Breast epithelium (tissue), 4 donors: ENCODE measurements around the gene TGFB2. TPM values are rescaled to one million over a fixed set of nuclear protein-coding genes. Genes with fewer than 3 reads are reported as not detected.
A peak's percentile ranks its signal among the peaks of the same experiment; 100 is the strongest.

ENCODE experiments used
- DNase-seq, 2 donors: peaks; one replicate each; pipeline ENCODE4 v3.0.0-alpha.2; 2019; ENCODE audit warnings: low spot score in 2 of 2
- H3K27ac ChIP-seq, 2 donors: fragments of 200-600 bp; sonication (generic) in 1 of 2; one replicate each; pipeline ENCODE4 v1.5.1; 2016 to 2019; ENCODE audit warnings: mild to moderate bottlenecking in 1 of 2
- H3K27me3 ChIP-seq, 2 donors: fragments of 200-600 bp; sonication (generic) in 1 of 2; one replicate each; pipeline versions ENCODE4 v1.5.1 to v1.6.0; 2017 to 2019; ENCODE audit warnings: control low read depth in 1 of 2, mild to moderate bottlenecking in 1 of 2
- H3K36me3 ChIP-seq: fragments of 200-600 bp; one replicate; pipeline ENCODE4 v1.5.1; 2019
- H3K4me1 ChIP-seq, 2 donors: fragments of 200-600 bp; sonication (generic); one replicate each; pipeline ENCODE4 v1.5.1; 2016 to 2019; ENCODE audit warnings: control low read depth in 1 of 2
- H3K4me3 ChIP-seq, 3 donors: fragments of 200-600 bp; sonication (generic); 1 replicate in 2 of 3; 2 replicates in 1 of 3; pipeline ENCODE4 v1.5.1; 2016 to 2019; ENCODE audit warnings: mild to moderate bottlenecking in 3 of 3, moderate library complexity in 2 of 3
- H3K9me3 ChIP-seq, 2 donors: fragments of 200-600 bp; sonication (generic) in 1 of 2; one replicate each; pipeline ENCODE4 v1.5.1; 2016 to 2019; ENCODE audit warnings: control low read depth in 1 of 2
- POLR2A ChIP-seq: fragments of 450-650 bp; IDR thresholded peaks from one replicate; pipeline ENCODE4 v1.6.1; 2016; ENCODE audit warnings: antibody characterized with exemption, mild to moderate bottlenecking, moderate library complexity
- POLR2AphosphoS5 ChIP-seq, 3 donors: sonication (generic); formaldehyde crosslinking; IDR thresholded peaks; one replicate each; pipeline ENCODE4 v1.6.1; 2017; ENCODE audit warnings: antibody characterized with exemption in 3 of 3
- intact Hi-C: fragments of 100-400 bp; cut with DNase I; formaldehyde crosslinking; loops from one replicate; pipeline ENCODE4 v1.15.1; 2023; ENCODE audit warnings: low total_unique reads
- total RNA-seq, 3 donors: library from RNA; depleted of rRNA; stranded (reverse); fragments of >200 nt; gene quantifications; one replicate each; pipeline ENCODE4 v1.1.0, GENCODE V29; 2016
- TF ChIP-seq, protein P1 (sequence below), 3 donors: fragments of 450-650 bp; IDR thresholded peaks; one replicate each; pipeline ENCODE4 v1.5.1; 2016 to 2017; ENCODE audit warnings: antibody characterized with exemption in 3 of 3, mild to moderate bottlenecking in 3 of 3, moderate library complexity in 3 of 3

Gene TGFB2
- total RNA-seq: 10 to 100 TPM in 1 of 3 donors, 1 to 10 TPM in 2; 1.6 to 10.2 (median 9.5) TPM

DNA sequence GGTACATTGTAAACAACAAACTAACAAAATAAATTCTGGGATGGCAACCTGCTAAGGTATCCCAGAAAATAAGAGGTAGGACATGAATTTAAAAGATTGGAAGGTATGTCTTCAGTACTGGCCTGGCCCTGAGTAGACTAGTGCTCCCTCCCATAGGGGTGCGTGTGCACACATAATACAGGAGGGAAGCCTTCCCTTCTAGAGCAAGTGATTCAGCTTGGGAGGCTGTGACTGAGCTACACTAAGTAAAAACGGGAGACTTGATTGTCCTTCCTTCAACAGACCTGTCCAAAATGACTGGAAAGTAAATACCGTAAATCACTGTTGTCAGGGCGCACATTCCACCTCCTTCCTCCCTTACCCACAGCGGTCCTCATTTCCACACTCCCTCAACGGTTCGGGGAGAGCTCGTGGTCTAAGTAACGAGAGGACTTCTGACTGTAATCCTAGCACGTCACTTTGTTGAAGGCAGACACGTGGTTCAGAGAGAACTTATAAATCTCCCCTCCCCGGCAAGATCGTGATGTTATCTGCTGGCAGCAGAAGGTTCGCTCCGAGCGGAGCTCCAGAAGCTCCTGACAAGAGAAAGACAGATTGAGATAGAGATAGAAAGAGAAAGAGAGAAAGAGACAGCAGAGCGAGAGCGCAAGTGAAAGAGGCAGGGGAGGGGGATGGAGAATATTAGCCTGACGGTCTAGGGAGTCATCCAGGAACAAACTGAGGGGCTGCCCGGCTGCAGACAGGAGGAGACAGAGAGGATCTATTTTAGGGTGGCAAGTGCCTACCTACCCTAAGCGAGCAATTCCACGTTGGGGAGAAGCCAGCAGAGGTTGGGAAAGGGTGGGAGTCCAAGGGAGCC is at the start of gene TGFB2:
TSS of gene TGFB2 (plus strand) at position 523 of the 859 bp plus-strand sequence. CDS start 1,366 bp downstream, outside the sequence.
- no peaks in the 10 kb centered on the region for H3K36me3 ChIP-seq
- no peaks in the 10 kb centered on the region for H3K4me1 ChIP-seq
- intact Hi-C loops: no loop called here
- TF ChIP-seq POLR2A (peak; percentile 72), POLR2AphosphoS5 (IDR thresholded peaks at IDR 0.05) (peak; percentile 48 to 90 (median 86))
- TF ChIP-seq, protein P1, sequence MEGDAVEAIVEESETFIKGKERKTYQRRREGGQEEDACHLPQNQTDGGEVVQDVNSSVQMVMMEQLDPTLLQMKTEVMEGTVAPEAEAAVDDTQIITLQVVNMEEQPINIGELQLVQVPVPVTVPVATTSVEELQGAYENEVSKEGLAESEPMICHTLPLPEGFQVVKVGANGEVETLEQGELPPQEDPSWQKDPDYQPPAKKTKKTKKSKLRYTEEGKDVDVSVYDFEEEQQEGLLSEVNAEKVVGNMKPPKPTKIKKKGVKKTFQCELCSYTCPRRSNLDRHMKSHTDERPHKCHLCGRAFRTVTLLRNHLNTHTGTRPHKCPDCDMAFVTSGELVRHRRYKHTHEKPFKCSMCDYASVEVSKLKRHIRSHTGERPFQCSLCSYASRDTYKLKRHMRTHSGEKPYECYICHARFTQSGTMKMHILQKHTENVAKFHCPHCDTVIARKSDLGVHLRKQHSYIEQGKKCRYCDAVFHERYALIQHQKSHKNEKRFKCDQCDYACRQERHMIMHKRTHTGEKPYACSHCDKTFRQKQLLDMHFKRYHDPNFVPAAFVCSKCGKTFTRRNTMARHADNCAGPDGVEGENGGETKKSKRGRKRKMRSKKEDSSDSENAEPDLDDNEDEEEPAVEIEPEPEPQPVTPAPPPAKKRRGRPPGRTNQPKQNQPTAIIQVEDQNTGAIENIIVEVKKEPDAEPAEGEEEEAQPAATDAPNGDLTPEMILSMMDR (IDR thresholded peaks at IDR 0.05): peak in 2 of 3 donors; percentile 5 to 9
- no peaks in the 10 kb centered on the region for H3K9me3 ChIP-seq
- H3K27me3 ChIP-seq: no peaks in the 10 kb centered on the region
- H3K27ac ChIP-seq: peak within 1 kb of the TSS; percentile 85 to 89
- peak in 1 of 2 donors; percentile 42 for DNase-seq
- peak within 1 kb of the TSS; percentile 60 to 86 (median 78) for H3K4me3 ChIP-seq

DNA sequence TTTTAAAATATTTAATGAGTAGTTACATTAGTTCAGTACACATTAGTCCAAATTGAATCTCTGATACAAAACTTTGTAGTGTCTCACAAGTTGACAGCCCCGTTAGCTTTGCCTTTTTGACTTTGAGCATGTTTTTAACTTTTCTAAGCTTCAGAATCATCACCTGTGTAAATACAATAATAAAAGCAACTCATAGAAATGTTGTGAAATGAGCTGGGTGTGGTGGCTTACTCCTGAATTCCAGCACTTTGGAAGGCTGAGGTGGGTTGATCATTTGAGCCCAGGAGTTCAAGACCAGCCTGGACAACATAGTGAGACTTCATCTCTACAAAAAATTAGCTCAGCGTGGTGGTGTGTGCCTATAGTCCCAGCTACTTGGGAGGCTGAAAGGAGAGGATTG is 49.0 kb upstream of the TGFB2 start:
- Histone ChIP-seq H3K4me1 (no peaks in the 10 kb centered on the region), H3K9me3 (no peaks in the 10 kb centered on the region), H3K36me3 (no peaks in the 10 kb centered on the region), H3K27me3 (no peaks in the 10 kb centered on the region), H3K27ac (no peak overlapping the region), H3K4me3 (no peak overlapping the region)
- TF ChIP-seq POLR2A (no peak), POLR2AphosphoS5 (IDR thresholded peaks at IDR 0.05) (no peak)
- TF ChIP-seq, protein P1 (IDR thresholded peaks at IDR 0.05): no peak
- intact Hi-C loops: no loop called here
- DNase-seq: no peak

DNA sequence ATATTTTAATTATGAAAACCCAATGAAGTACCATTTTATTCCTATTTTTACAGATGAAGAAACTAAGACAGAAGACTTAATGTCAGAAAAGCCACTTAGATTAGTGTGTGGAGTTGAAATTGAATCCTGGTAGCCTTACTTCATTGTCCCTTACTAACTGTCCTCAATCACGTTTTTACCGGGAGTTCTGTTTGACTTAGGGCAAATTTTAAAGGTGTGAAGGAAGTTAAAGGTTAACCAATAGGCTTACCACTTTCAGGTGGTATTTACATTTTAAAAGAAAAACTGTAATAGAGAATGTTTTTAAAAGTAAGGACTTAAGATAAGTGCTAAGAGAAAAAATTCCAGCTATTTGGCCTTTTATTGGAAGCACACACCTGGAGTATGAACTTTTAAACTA is 47.7 kb upstream of the TGFB2 start:
- Histone ChIP-seq H3K4me1 (no peaks in the 10 kb centered on the region), H3K36me3 (no peaks in the 10 kb centered on the region), H3K27me3 (no peaks in the 10 kb centered on the region), H3K4me3 (no peak overlapping the region), H3K27ac (no peak overlapping the region), H3K9me3 (no peaks in the 10 kb centered on the region)
- DNase-seq: no peak
- no peak for TF ChIP-seq POLR2AphosphoS5 (IDR thresholded peaks at IDR 0.05)
- TF ChIP-seq, protein P1 (IDR thresholded peaks at IDR 0.05): no peak
- TF ChIP-seq POLR2A: no peak
- intact Hi-C loops: no loop called here

DNA sequence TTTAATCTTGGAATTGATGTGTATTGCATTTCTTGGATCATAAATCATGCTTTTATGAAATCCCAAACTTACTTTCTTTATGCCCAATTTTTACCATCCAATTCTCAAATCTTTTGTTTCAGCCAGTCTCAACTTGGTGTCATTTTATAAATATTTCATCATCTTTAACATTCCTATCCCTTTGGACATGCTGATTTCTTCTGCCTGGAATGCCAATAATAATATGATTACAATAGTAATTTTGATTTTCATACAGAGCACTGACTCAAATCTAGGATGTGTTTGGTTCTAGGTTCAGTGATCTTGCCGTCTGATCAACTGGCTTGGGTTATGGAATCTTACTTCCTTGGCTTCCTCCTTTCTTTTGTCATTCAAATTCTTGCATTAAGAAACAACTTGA is 47.3 kb upstream of the TGFB2 start:
- intact Hi-C loops: no loop called here
- no peak for DNase-seq
- Histone ChIP-seq H3K27ac (no peak overlapping the region), H3K36me3 (no peaks in the 10 kb centered on the region), H3K4me1 (no peaks in the 10 kb centered on the region), H3K27me3 (no peaks in the 10 kb centered on the region), H3K9me3 (no peaks in the 10 kb centered on the region), H3K4me3 (no peak overlapping the region)
- TF ChIP-seq, protein P1 (IDR thresholded peaks at IDR 0.05): no peak
- TF ChIP-seq POLR2AphosphoS5 (IDR thresholded peaks at IDR 0.05) (no peak), POLR2A (no peak)

DNA sequence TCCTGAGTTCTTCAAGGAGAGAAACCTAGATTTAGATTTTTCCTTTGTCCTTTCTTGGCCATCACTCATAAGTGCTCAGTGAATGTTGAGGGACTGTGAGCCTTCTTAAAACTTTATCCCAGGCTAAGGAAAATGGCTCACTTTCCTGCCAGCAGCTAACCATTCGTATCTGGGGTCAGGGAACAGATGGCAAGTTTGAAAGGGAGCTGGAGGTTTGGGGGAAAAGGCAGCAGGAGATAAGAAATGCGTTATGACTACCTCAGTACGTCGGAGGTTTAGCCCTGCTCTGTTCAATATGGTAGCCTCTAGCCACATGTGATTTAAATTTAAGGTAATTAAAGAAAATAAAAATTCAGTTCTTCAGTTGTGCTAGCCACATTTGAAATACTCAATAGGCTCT is 46.7 kb upstream of the TGFB2 start:
- Histone ChIP-seq H3K9me3 (no peaks in the 10 kb centered on the region), H3K4me1 (no peaks in the 10 kb centered on the region), H3K4me3 (no peak overlapping the region), H3K27ac (no peak overlapping the region), H3K36me3 (no peaks in the 10 kb centered on the region), H3K27me3 (no peaks in the 10 kb centered on the region)
- TF ChIP-seq POLR2A: no peak
- no peak for TF ChIP-seq POLR2AphosphoS5 (IDR thresholded peaks at IDR 0.05)
- TF ChIP-seq, protein P1 (IDR thresholded peaks at IDR 0.05): no peak
- intact Hi-C loops: no loop called here
- no peak for DNase-seq
